Mesenchymal stem cell (in vitro differentiated cells and primary cell): ENCODE data around the gene STX12.
"Not testable (repeated sequence)": the region's sequence is repeated elsewhere in the genome, so short reads cannot be mapped to it uniquely, and the experiment has no call there.

Experiments
- DNase-seq: peaks from one replicate; pipeline ENCODE4 v3.0.0-alpha.2; 2013
- H2AFZ ChIP-seq: one replicate; pipeline ENCODE4 v1.6.1; 2013; ENCODE audit warnings: low read depth, mild to moderate bottlenecking, control low read depth, inconsistent platforms, low read length, moderate library complexity
- H2AK5ac ChIP-seq: 2 replicates; pipeline ENCODE4 v1.6.1; 2013; ENCODE audit warnings: low read length, moderate library complexity, mild to moderate bottlenecking, inconsistent platforms; ENCODE audit not compliant: severe bottlenecking
- H2BK120ac ChIP-seq: one replicate; pipeline ENCODE4 v1.6.1; 2013; ENCODE audit warnings: low read depth, mild to moderate bottlenecking, inconsistent platforms, low read length, moderate library complexity
- H2BK12ac ChIP-seq, 2 experiments: one replicate each; pipeline ENCODE4 v1.6.1; 2013; ENCODE audit warnings: inconsistent platforms in 2 of 2, low read length in 2 of 2, mild to moderate bottlenecking in 2 of 2, moderate library complexity in 2 of 2, control low read depth in 1 of 2
- H2BK15ac ChIP-seq: one replicate; pipeline ENCODE4 v1.6.1; 2013; ENCODE audit warnings: mild to moderate bottlenecking, low read depth, inconsistent platforms; ENCODE audit not compliant: poor library complexity, severe bottlenecking
- H2BK5ac ChIP-seq: 2 replicates; pipeline ENCODE4 v1.6.1; 2013; ENCODE audit warnings: low read depth, mild to moderate bottlenecking, low read length, control low read depth, inconsistent platforms; ENCODE audit not compliant: poor library complexity, severe bottlenecking
- H3K14ac ChIP-seq, 2 experiments: one replicate each; pipeline ENCODE4 v1.6.1; 2013; ENCODE audit warnings: inconsistent platforms in 2 of 2, low read length in 2 of 2, control low read depth in 1 of 2, mild to moderate bottlenecking in 1 of 2, moderate library complexity in 1 of 2
- H3K18ac ChIP-seq, 2 experiments: one replicate each; pipeline ENCODE4 v1.6.1; 2013; ENCODE audit warnings: inconsistent platforms in 2 of 2, low read length in 2 of 2, control low read depth in 1 of 2, low read depth in 1 of 2, mild to moderate bottlenecking in 1 of 2
- H3K23ac ChIP-seq, 2 experiments: one replicate each; pipeline ENCODE4 v1.6.1; 2013; ENCODE audit warnings: inconsistent platforms in 2 of 2, low read length in 2 of 2, mild to moderate bottlenecking in 2 of 2, moderate library complexity in 2 of 2, control low read depth in 1 of 2
- H3K27ac ChIP-seq: 2 replicates; pipeline ENCODE4 v1.5.1; 2013; ENCODE audit warnings: mild to moderate bottlenecking, moderate library complexity, low read length, control low read depth, inconsistent platforms; ENCODE audit not compliant: poor library complexity, severe bottlenecking
- H3K27me3 ChIP-seq, 2 experiments: 2 replicates each; pipeline versions ENCODE4 v1.6.1 to v1.7.0; 2013; ENCODE audit warnings: low read length in 2 of 2, mild to moderate bottlenecking in 2 of 2, moderate library complexity in 2 of 2, control low read depth in 1 of 2, inconsistent platforms in 1 of 2; ENCODE audit not compliant: control insufficient read depth in 1 of 2, insufficient read depth in 1 of 2
- H3K36me3 ChIP-seq, 2 experiments: 2 replicates each; pipeline versions ENCODE4 v1.6.1 to v1.7.0; 2013; ENCODE audit warnings: low read length in 2 of 2, control low read depth in 1 of 2, inconsistent platforms in 1 of 2, low read depth in 1 of 2, mild to moderate bottlenecking in 1 of 2; ENCODE audit not compliant: insufficient read depth in 2 of 2, control insufficient read depth in 1 of 2
- H3K4ac ChIP-seq, 2 experiments: one replicate each; pipeline ENCODE4 v1.6.1; 2013; ENCODE audit warnings: inconsistent platforms in 2 of 2, low read length in 2 of 2, mild to moderate bottlenecking in 2 of 2, moderate library complexity in 2 of 2, control low read depth in 1 of 2, low read depth in 1 of 2
- H3K4me1 ChIP-seq: 2 replicates; pipeline ENCODE4 v1.6.1; 2013; ENCODE audit warnings: low read depth, low read length, control low read depth; ENCODE audit not compliant: control insufficient read depth, insufficient read depth
- H3K4me2 ChIP-seq: 2 replicates; pipeline ENCODE4 v1.6.1; 2013; ENCODE audit warnings: low read length, mild to moderate bottlenecking, inconsistent platforms; ENCODE audit not compliant: poor library complexity, severe bottlenecking
- H3K4me3 ChIP-seq, 2 experiments: 2 replicates each; pipeline versions ENCODE4 v1.5.1 to v1.7.0; 2013; ENCODE audit warnings: low read length in 2 of 2, mild to moderate bottlenecking in 2 of 2, control low read depth in 1 of 2, low read depth in 1 of 2; ENCODE audit not compliant: insufficient read depth in 1 of 2
- H3K79me1 ChIP-seq: replicated peaks from 2 replicates; pipeline ENCODE4 v1.6.1; 2013; ENCODE audit warnings: mild to moderate bottlenecking, control low read depth, low read length, inconsistent platforms; ENCODE audit not compliant: poor library complexity, severe bottlenecking
- H3K9ac ChIP-seq: 2 replicates; pipeline ENCODE4 v1.7.0; 2013; ENCODE audit warnings: mild to moderate bottlenecking, low read length, moderate library complexity
- H3K9me3 ChIP-seq: 2 replicates; pipeline ENCODE4 v1.7.0; 2013; ENCODE audit warnings: mild to moderate bottlenecking, low read length; ENCODE audit not compliant: control insufficient read depth
- H4K8ac ChIP-seq: one replicate; pipeline ENCODE4 v1.6.1; 2013; ENCODE audit warnings: inconsistent platforms, mild to moderate bottlenecking, low read length, moderate library complexity
- H4K91ac ChIP-seq: one replicate; pipeline ENCODE4 v1.6.1; 2013; ENCODE audit warnings: mild to moderate bottlenecking, low read length, inconsistent platforms
- WGBS: methylation state at CpG from one replicate; pipeline ENCODE4 v1.1.7; 2013; ENCODE audit warnings: mixed read lengths; 5-methylcytosine and 5-hydroxymethylcytosine counted together

The STX12 gene

GRCh38 chr1:27804791-27805190 is 31.8 kb downstream of the STX12 start:
- H3K23ac ChIP-seq: no peak overlapping the region
- no peak overlapping the region for H2BK120ac ChIP-seq
- no peak overlapping the region for H2BK15ac ChIP-seq
- WGBS: 88% methylated on average over 2 of the region's 5 CpGs
- H3K4me2 ChIP-seq: no peak overlapping the region
- H4K91ac ChIP-seq: no peak overlapping the region
- H2BK12ac ChIP-seq: no peak overlapping the region
- H3K4me3 ChIP-seq: no peak overlapping the region
- no peak overlapping the region for H2BK5ac ChIP-seq
- DNase-seq: no peak
- H3K36me3 ChIP-seq: peaks cover 9 to 70% of the 10 kb centered on the region in 2 experiments
- no peak overlapping the region for H2AK5ac ChIP-seq
- peaks cover 5% of the 10 kb centered on the region for H3K79me1 ChIP-seq
- no peak overlapping the region for H3K4ac ChIP-seq
- H3K27me3 ChIP-seq: no peaks in the 10 kb centered on the region
- no peak overlapping the region for H3K9ac ChIP-seq
- no peaks in the 10 kb centered on the region for H3K4me1 ChIP-seq
- no peak overlapping the region for H4K8ac ChIP-seq
- no peak overlapping the region for H2AFZ ChIP-seq
- H3K14ac ChIP-seq: no peak overlapping the region
- no peak overlapping the region for H3K18ac ChIP-seq
- H3K9me3 ChIP-seq: no peaks in the 10 kb centered on the region
- H3K27ac ChIP-seq: no peak overlapping the region

GRCh38 chr1:27806758-27807157 is 33.7 kb downstream of the STX12 start:
- Histone ChIP-seq H3K4ac (no peak overlapping the region), H2BK15ac (no peak overlapping the region), H3K4me3 (no peak overlapping the region), H3K36me3 (peaks cover 0 to 65% of the 10 kb centered on the region in 2 experiments), H4K91ac (no peak overlapping the region), H2AK5ac (no peak overlapping the region), H3K27ac (no peak overlapping the region), H4K8ac (no peak overlapping the region), H3K9ac (no peak overlapping the region), H3K4me1 (no peaks in the 10 kb centered on the region), H3K23ac (no peak overlapping the region), H2BK12ac (no peak overlapping the region), H3K18ac (no peak overlapping the region), H3K79me1 (peaks cover 2% of the 10 kb centered on the region), H2AFZ (no peak overlapping the region), H3K9me3 (no peaks in the 10 kb centered on the region), H3K4me2 (no peak overlapping the region), H3K14ac (no peak overlapping the region), H3K27me3 (no peaks in the 10 kb centered on the region), H2BK5ac (no peak overlapping the region), H2BK120ac (no peak overlapping the region)
- WGBS: 95% methylated on average over 5 of the region's 7 CpGs
- no peak for DNase-seq

GRCh38 chr1:27807385-27807784 is 34.4 kb downstream of the STX12 start:
- Histone ChIP-seq H3K14ac (no peak overlapping the region), H3K79me1 (peaks cover 2% of the 10 kb centered on the region), H3K23ac (no peak overlapping the region), H3K9ac (no peak overlapping the region), H2BK120ac (no peak overlapping the region), H2BK12ac (no peak overlapping the region), H2AK5ac (no peak overlapping the region), H2AFZ (no peak overlapping the region), H4K8ac (no peak overlapping the region), H3K4ac (no peak overlapping the region), H3K9me3 (no peaks in the 10 kb centered on the region), H3K18ac (no peak overlapping the region), H3K4me2 (no peak overlapping the region), H3K4me3 (no peak overlapping the region), H3K4me1 (no peaks in the 10 kb centered on the region), H4K91ac (no peak overlapping the region), H2BK15ac (no peak overlapping the region), H3K36me3 (peaks cover 0 to 64% of the 10 kb centered on the region in 2 experiments), H3K27me3 (no peaks in the 10 kb centered on the region), H2BK5ac (no peak overlapping the region), H3K27ac (no peak overlapping the region)
- WGBS: no CpG with 5 or more reads among the region's 2 CpGs
- no peak for DNase-seq

GRCh38 chr1:27808131-27808530 is 35.1 kb downstream of the STX12 start:
- not testable (repeated sequence) for H3K4ac ChIP-seq, H4K8ac ChIP-seq, H3K9ac ChIP-seq, H2BK5ac ChIP-seq, H3K27ac ChIP-seq, H3K4me3 ChIP-seq, H3K14ac ChIP-seq, H3K18ac ChIP-seq, H2BK15ac ChIP-seq, H2BK12ac ChIP-seq, H4K91ac ChIP-seq, DNase-seq, H3K27me3 ChIP-seq, H2BK120ac ChIP-seq, H2AFZ ChIP-seq, H3K23ac ChIP-seq, H3K9me3 ChIP-seq, H2AK5ac ChIP-seq, H3K4me1 ChIP-seq, H3K4me2 ChIP-seq, H3K79me1 ChIP-seq
- 100% methylated on average over 3 of the region's 3 CpGs for WGBS
- peaks cover 2 to 64% of the 10 kb centered on the region in 2 experiments for H3K36me3 ChIP-seq
